ENCODE results near the gene PMFBP1.

The PMFBP1 gene

DNA sequence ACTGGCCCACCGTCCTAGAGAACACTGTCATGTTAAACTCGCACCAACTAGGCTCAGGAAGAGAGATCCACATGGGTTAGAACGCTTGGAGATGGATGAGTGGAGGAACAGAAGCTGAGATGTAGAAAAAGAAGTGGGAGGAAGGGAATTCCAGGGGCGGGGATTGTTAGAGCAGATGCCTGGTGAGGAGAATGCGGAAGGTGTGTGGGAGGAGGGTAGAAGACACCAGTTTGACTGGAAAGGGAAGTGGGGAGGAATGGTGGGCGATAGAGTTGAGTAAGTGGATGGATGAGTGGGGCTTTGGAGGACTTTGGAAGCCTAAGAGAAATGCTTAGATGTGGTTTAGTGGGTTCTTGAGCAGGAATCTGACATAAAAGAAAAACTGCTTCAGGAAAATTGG lies 40.9 kb downstream of the PMFBP1 start:
- no peak for DNase-seq (ENCODE audit: low read depth)

GRCh38 chr16:72129976-72130656 lies 41.8 kb downstream of the PMFBP1 start:
- DNase-seq (ENCODE audit: low read depth) = no peak

GRCh38 chr16:72128701-72129100 lies 43.3 kb downstream of the PMFBP1 start:
- no peak for DNase-seq (ENCODE audit: low read depth)

DNA sequence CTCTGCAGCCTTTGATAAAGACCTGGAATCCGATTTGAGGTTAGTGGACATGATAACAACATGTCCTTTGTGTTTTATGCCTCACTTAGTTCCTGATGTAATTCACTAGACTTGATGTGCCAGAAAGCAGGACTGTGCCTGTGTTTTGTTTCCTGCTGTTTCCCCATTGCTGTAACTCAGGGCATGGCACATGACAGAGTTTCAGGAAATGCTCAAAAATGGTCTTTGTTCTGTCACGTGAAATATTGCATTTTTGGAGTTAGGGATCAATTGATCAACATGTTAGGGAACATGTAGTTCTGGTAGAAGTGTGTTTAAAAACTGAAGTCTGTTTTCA lies 45.6 kb downstream of the PMFBP1 start:
- DNase-seq (ENCODE audit: low read depth) = no peak

DNA sequence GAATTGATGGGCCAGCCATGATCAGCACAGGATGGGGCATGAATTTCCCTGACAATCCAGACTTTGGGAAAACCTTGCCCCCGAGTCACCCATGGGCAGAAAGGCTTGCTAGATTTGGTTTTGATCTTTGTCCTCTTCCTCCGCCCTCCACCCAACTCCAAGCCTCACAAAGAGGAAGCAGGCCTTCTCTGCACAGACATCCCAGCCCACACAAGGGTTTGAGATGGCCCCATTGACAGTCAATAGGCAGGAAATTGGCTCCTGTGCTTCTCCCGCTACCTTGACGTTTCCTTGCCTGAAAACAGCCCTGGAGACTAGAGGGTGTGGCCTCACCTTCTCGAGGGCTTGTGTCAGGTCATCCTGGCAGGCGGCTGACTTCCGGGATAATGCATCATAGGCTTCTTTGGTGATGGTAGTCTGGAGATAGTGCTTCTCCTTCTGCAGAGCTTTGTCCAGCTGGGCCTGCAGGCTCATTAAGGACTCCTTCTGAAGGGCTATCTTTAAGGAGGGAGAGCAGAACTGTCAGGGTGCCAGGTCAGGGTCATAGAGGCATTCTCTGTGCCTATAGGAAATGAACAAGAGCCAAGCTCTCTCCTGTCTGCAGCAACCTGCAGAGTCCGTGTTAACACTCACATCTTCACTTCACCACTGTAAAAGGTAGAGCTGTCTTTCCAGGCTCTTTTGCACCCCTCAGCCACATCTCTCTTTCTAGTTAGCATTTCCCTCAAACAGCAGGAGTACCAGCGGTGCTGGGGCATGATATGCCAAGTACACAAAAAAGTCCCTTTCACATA lies 46.1 kb downstream of the PMFBP1 start:
- no peak for DNase-seq (ENCODE audit: low read depth)

DNA sequence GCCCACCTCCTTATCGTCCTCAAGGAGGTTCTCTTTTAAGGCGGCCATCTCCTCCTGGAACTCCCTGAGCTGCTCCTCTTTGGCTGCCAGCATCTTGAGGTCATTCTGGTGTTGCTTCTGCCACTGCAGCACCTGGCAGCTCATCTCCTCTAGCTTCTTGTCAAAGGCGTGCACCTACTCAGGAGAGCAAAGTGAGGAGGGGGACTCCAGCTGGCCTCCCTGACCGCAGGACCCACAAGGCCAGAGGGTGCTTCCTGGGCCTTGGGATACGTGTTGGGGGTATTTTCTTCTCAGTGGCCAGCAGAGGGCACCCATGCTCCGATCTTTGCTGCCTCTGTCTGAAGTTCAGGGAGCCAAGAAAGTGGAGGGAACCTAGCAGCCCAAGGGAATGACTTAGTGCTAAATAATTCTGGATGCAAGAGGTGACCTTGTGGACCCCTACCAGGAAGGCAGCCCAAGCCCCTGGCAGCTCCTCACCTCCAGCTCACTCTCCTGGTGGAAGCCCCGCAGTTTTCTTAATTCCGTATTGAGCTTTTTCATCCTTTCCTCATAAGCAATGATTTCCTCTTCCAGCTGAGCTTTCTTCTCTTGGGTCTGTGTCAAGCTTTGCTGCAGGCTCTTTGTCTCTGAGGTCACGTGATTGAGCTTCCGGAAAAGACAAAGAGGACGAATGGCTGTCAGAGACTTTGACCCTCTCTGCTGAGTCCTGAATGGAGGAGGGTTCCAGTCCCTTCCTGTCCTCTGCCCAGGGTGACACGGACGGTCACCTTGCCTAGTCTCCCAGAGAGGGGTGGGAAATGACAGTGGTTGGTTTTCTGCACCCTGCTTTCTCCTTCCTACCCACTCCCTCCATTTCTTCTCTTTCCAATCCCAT lies 47.0 kb downstream of the PMFBP1 start:
- DNase-seq (ENCODE audit: low read depth) = peak; percentile 22

DNA sequence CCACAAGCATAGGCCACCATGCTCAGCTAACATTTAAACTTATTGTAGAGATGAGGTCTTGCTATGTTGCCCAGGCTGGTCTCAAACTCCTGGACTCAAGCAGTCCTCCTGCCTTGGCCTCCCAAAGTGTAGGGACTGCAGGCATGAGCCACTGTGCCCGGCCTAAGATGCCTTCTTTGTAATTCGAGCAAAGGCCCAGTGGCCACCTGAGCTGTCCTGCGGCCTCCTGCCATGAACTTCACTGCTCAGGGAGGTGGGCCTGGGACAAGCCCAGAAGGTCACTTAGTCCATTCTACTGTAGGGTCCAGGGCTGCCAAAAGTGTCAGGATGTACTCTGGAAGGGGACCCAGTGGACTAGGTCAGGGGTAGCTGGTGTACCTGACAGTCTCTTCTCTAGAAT lies 47.8 kb downstream of the PMFBP1 start:
- DNase-seq (ENCODE audit: low read depth) = no peak

DNA sequence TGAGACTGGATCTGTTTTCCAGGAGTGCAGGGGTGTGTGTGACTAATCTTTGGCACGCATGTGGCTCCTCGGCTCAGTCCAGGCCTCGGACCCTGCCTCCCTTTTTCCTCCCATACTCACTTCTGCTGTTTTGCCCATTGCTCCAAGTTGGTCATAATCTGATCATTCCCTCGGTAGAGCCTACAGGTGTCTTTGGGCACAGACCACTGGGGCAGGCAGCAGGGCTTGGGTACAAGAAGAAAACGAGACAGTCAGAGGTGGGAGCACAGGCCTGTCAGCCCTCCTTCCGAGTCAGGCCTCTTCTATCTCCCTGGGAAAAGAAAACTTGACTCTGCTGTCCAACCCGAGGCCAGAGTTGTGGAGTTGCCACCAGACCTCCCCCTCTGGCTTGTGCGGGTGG lies 48.5 kb downstream of the PMFBP1 start:
- DNase-seq (ENCODE audit: low read depth) = no peak

- no peak for DNase-seq (ENCODE audit: low read depth)
Observed at GRCh38 chr16:72122916-72123315, 49.0 kb downstream of the PMFBP1 start.

DNA sequence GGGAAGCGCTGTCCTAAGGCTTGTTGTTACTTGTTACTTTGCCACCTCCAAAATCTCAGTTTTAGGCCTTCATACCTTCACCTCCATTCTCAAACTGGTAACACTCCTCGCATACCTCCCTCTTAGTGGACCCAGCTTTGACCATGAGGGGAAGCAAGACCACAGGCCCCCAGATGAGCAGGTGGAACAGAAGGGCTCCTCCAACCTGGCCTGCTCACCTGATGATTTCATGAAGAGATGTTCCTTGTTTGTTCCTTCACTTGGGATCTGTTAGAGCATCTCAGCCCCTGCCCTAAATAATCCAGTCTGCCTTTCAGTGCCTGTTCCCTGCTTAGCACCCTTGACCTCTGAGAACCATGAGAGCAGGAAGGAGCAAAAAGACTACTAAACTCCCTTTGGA lies 49.6 kb downstream of the PMFBP1 start:
- DNase-seq (ENCODE audit: low read depth) = no peak

DNA sequence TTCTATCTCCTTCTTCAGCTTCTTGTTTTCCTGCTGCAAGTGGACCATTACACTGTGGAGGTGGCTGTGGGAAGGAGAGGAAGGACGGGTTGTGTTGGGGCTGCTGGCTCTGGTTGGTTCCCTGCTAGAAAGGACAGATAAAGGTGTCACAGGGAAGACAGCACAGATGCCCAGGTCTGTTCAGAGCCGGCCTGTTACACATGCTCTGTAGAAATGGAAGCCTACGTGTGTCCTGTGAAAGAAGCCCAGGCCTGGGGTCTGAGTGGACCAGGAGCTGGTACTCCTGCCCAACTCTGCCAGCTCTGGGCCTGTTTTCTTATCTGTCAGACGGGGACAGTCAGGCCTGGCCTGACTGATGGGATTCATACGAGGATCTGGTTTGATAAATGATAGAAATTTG lies 51.9 kb downstream of the PMFBP1 start:
- DNase-seq (ENCODE audit: low read depth) = no peak

- DNase-seq (ENCODE audit: low read depth) = no peak
Observed at GRCh38 chr16:72113616-72113945, 58.4 kb downstream of the PMFBP1 start.

GRCh38 chr16:72112906-72113615 lies 58.9 kb downstream of the PMFBP1 start:
- no peak for DNase-seq (ENCODE audit: low read depth)

DNA sequence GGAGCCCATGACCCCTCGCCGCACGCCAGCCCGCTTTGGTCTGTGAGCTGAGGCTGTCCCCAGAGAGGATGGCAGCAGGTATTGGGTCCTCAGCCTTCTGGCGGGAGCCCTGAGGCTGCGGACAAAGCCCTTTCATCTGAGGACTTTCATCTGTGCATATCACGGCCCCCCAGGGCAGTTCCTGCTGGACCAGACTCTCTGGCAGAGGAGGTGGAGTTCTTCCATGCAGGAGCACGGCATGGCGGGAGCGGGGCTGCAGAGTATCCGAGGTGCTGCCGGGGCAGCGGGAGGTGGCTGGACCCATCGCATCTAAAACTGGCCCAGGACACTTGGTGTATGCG lies 59.5 kb downstream of the PMFBP1 start:
- no peak for DNase-seq (ENCODE audit: low read depth)

GRCh38 chr16:72111657-72112451 lies 60.1 kb downstream of the PMFBP1 start:
- no peak for DNase-seq (ENCODE audit: low read depth)

DNA sequence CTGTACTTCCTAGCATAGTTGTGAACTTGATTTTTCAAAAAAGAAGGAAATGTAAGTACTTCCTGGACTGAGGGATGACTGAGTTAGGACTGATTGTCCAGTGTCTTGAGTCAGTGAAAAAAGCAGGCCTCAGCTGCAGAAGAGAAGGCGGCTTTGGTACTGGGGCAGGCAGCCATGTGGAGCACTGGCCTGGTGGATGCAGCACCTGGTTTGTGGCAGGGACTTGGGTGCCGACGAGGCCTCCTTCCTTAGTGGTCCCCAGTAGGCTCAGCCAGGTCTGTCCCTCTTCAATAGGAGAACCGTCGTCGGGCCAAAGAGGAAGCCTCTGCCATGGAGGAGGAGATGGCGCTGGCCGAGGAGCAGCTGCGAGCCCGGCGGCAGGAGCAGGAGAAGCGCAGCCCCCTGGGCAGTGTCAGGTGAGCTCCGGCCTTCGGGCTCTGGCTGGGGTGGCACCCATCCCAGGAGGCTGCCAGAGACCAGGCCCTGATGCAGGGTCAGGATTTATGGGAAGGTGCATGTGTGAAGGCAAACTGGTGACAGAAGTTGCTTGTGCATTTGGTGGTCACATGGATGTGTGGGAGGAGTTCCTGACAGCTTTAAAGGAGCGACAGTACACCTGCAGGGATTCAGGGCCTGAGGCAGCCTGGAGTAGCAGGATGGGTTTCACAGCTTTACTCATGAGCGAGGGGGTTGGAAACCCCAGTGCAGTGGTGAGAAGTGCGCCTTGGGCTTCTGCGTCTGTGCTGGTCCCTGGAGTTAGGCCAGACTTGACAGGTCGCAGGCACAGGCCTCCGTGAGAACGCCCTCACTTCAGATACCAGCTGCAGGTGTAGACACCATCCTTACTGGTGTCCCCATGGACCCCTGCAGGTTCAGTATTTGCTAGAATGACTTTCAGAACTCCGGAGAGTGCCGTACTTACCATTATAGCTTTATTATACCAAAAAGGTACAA lies 61.0 kb downstream of the PMFBP1 start:
- DNase-seq (ENCODE audit: low read depth) = no peak

- no peak for DNase-seq (ENCODE audit: low read depth)
Observed at GRCh38 chr16:72109966-72110530, 61.9 kb downstream of the PMFBP1 start.

DNA sequence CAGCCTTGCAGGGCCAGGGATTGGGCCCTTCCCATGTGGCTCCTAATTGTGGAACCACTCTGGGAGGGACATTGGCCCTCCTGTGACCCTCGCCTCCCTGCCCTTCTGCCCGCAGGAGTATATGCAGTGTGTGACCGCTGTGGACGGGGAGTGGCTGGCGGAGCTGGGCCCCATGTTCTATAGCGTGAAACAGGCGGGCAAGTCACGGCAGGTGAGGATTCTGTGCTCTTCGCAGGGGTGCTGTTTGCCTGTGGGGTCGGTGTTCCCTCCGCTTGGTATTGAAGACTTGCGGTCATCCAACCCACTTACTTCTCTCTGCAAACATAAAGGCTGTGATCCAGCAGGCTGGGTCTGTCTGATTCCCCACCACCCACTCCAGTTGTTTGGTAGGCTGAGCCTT lies 62.7 kb downstream of the PMFBP1 start:
- no peak for DNase-seq (ENCODE audit: low read depth)

GRCh38 chr16:72108353-72109102 lies 63.4 kb downstream of the PMFBP1 start:
- DNase-seq (ENCODE audit: low read depth) = no peak
